Activated naive CD4-positive, alpha-beta T cell treated with anti-CD3 and anti-CD28 coated beads, Interleukin-2, amount 50 U/mL, for 72 hours (primary cell): ENCODE results near the gene SERPINE3. TPM values are rescaled to one million over a fixed set of nuclear protein-coding genes. Genes with fewer than 3 reads are reported as not detected.
A peak's percentile ranks its signal among the peaks of the same experiment; 100 is the strongest.

ENCODE experiments used
- ATAC-seq, 2 donors: fragments of 150-1000 bp; cut with Tn5 transposase; 2 replicates each; pipeline ENCODE4 v1.10.0; 2021; ENCODE audit warnings: mild to moderate bottlenecking in 2 of 2, moderate library complexity in 2 of 2
- DNase-seq, 2 donors: peaks; one replicate each; pipeline ENCODE4 v3.0.0; 2021 to 2022; ENCODE audit warnings: low spot score in 2 of 2
- H3K27ac Mint-ChIP-seq, 2 donors: one replicate each; pipeline ENCODE4 v1.8.0; 2022; ENCODE audit warnings: mild to moderate bottlenecking in 2 of 2, mixed read lengths in 2 of 2
- H3K36me3 Mint-ChIP-seq, 2 donors: one replicate each; pipeline ENCODE4 v1.8.0; 2022; ENCODE audit warnings: mixed read lengths in 2 of 2
- H3K9me3 Mint-ChIP-seq, 2 donors: one replicate each; pipeline ENCODE4 v1.8.0; 2022; ENCODE audit warnings: mixed read lengths in 2 of 2
- total RNA-seq, 2 donors: library from RNA; stranded (reverse); gene quantifications; one replicate each; pipeline ENCODE4 v1.2.3, GENCODE V29; 2022

The SERPINE3 gene
- not detected for total RNA-seq

DNA sequence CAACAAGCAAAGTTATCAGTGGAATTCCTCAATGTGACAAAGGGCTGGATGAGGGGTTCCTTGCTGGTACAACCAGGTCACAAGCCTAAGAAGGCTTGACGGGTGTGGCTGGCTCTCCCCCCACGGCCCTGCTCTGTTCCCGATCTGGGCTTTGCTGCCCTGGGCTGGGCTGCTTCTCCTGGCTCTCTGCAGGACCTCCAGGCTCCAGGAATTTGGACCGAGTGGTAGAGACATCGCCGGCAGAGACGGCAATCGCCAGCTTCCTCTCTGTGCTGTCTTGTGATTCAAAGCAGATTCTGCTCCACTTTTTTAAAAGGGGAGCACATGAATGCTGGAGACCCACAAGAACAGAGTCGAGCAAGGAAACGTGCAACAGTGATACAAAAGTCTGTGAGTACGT, at the start of gene SERPINE3:
SERPINE3 (plus strand) TSS at position 338 of the 400 bp plus-strand sequence. CDS start 1,401 bp downstream, outside the sequence.
- ATAC-seq (no peak), DNase-seq (no peak)
- no peaks in the 10 kb centered on the region for H3K9me3 Mint-ChIP-seq
- no peaks in the 10 kb centered on the region for H3K36me3 Mint-ChIP-seq
- no peak within 1 kb of the TSS for H3K27ac Mint-ChIP-seq

DNA sequence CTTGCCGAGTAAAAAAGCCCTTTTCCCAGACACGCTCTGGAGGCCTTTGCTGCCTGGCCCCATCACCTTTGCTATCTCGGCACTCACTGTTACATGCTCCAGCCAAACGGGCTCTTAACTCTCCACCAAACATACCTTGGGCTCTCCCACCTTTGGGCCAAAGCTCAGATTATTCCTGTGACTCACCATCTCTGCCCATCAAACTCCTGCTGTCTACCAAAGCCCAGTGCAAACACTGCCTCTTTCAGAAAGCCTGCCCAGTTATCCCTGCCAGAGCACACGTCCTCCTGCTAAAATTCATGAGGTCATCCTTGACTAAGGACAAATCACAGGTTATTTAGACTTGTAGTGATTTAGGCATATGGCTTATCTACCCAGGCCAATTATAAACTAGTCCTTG, 48.1 kb upstream of the SERPINE3 start:
- DNase-seq, result no peak
- Mint-ChIP-seq H3K27ac (no peak overlapping the region), H3K36me3 (no peaks in the 10 kb centered on the region), H3K9me3 (no peaks in the 10 kb centered on the region)
- ATAC-seq, result no peak

DNA sequence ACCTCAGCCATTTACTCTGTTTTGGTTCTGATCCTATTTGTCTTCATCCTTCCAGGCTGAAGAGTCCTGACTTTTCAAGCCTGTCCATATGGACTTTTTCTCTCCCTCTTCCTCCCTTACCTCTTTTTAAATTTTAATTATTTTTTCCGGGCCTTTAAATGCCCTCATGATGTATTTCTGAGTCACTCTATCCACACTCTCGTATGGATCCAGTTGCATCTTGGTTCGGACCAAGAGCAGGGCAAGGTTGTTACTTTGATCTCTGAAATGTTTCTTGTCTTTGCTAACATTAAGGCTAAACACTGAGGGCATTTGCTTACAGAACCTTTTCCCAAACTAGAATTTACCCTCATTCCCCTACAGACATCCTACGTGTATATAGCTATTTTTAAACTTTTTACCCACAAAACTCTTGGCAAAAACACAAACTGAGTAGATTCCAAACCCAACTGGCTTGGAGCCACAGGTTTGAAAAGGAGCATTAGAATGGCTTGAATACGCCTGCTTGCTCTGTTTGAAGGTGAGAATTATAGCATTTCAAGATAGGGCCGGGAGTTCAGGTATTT, 47.4 kb upstream of the SERPINE3 start:
- no peak for ATAC-seq
- no peak for DNase-seq
- Mint-ChIP-seq H3K9me3 (no peaks in the 10 kb centered on the region), H3K27ac (no peak overlapping the region), H3K36me3 (no peaks in the 10 kb centered on the region)

DNA sequence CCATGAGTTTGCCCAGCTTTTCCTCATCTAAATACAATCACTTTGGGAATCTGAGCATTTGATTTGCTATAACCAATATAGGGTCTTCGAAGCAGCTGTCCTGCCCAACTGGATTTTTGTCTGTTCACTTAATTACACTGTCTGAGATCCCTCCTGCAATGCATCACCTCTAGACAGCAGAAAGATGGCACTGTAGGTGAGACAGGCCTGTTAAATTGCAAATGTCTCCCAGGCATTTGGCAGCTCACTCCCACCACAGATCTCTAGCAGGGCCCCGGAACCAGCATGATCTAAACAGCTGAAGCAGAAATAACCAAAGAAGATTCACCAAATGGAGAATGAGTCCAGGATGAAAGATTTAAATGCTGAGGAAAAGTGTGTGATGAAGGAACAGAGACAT, 41.9 kb upstream of the SERPINE3 start:
- DNase-seq, result no peak
- no peak for ATAC-seq
- Mint-ChIP-seq H3K27ac (no peak overlapping the region), H3K9me3 (no peaks in the 10 kb centered on the region), H3K36me3 (no peaks in the 10 kb centered on the region)

DNA sequence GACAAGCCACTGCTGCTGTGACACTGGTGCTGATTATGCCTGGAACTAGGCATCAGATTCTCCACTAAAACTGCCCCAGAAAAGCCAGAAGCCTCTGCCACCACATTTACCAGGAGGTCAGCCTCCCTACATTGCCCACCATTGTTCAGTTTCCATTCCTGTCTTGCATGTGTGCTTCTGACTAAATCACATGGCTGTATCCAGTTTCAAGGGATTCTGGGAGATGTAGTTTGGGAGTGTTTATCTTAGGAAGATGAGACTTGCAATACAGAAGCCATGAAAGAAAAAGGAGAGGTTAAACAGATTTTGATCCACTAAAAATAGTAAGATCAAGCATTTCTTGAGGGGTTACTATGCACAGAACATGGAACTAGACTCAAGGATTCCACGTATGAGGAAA, 40.7 kb upstream of the SERPINE3 start:
- DNase-seq (no peak), ATAC-seq (no peak)
- Mint-ChIP-seq H3K27ac (no peak overlapping the region), H3K36me3 (no peaks in the 10 kb centered on the region), H3K9me3 (no peaks in the 10 kb centered on the region)

DNA sequence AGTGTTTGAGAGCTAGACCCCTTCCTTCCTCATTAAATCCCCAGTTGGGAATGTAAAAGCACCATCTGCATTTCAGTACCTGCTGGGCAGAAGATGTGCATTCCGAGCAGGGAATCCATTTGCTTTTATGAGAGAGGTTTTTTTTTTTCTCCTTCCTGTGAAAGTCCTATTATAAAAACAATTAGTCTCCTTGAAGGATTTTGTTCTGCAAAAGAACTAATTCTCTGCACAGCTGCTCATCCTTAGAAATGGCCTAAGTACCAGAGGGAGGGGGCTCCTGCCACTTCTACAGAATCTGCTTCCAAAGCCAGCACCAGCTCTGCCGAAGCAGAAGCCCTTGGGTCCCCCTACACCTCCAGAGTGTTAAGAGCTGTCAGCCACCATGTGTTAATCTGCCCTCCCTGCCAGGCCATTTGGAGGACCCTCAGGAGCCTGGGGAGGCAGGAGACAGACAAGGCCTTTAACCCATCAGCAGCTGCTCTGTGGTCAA, 36.4 kb upstream of the SERPINE3 start:
- no peak overlapping the region for H3K27ac Mint-ChIP-seq
- no peaks in the 10 kb centered on the region for H3K9me3 Mint-ChIP-seq
- DNase-seq (no peak), ATAC-seq (no peak)
- H3K36me3 Mint-ChIP-seq, result no peaks in the 10 kb centered on the region

DNA sequence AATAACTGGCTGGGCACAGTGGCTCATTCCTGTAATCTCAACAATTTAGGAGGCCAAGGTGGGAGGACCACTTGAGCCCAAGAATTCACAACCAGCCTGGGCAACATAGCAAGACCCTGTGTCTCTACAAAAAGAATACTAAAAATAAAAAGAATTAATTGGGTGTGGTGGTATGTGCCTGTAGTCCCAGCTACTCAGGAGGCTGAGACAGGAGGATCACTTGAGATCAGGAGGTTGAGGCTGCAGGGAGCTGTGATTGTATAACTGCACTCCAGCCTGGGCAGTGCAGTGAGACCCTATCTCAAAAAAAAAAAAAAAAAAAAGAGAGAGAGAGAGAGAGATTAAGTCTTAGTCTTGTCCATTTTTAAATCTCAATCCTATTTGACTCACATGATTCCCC, 35.6 kb upstream of the SERPINE3 start:
- DNase-seq (no peak), ATAC-seq (no peak)
- H3K27ac Mint-ChIP-seq, result peak overlapping the region in 1 of 2 donors; percentile 77
- no peaks in the 10 kb centered on the region for H3K36me3 Mint-ChIP-seq
- no peaks in the 10 kb centered on the region for H3K9me3 Mint-ChIP-seq

DNA sequence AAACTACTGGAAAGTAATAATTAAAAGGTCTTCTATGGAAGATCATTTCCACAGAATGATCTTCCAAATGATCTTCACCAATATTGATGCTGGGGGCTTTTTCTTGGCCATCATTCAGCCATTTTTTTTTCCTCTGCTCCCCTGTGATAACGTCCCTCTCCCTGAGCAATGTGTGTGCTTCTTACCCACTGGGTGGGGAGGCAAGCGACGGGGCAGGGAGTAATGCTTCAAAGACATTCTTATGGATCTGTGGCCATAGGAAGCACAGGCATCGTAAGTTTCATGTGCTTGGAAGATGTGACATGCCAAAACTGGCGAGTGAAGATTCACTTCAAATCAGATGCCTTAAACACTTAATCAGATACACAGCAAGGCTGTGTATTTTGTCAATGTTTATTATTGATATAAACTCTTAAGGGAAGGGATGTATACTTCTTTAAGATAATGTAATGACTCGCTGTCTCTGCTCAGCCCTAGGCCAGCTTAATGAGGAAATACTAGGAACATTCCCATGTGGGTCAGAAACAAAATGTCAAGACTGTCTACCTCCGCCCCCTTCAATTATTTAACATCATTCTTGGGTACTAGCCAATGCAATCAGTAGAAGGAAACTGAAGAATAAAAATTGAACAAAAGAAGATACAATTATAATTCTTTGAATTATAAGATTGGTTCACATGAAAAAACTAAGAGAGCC, 34.1 kb upstream of the SERPINE3 start:
- Mint-ChIP-seq H3K27ac (no peak overlapping the region), H3K9me3 (no peaks in the 10 kb centered on the region), H3K36me3 (no peaks in the 10 kb centered on the region)
- ATAC-seq (no peak), DNase-seq (no peak)

DNA sequence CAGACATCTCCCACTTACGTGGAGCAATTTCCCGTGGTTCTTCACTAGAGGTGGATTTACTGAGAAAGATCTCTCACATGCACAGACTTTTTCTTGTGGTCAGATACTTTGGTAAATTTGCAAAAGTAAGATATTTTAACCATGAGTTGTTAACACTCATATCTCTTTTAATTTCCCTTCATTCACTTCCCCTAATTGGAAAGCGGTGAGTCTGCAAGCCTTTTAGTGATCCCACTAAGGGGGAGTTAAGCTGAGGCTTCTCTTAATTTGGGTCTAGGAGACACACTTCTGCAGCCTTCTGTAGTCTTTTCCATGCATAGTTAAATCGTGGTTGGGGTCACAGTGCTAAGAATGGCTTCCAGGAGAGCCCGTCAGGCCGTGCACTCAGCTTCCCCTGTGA, 30.7 kb upstream of the SERPINE3 start:
- ATAC-seq (no peak), DNase-seq (no peak)
- no peak overlapping the region for H3K27ac Mint-ChIP-seq
- H3K9me3 Mint-ChIP-seq, result no peaks in the 10 kb centered on the region
- H3K36me3 Mint-ChIP-seq, result no peaks in the 10 kb centered on the region

DNA sequence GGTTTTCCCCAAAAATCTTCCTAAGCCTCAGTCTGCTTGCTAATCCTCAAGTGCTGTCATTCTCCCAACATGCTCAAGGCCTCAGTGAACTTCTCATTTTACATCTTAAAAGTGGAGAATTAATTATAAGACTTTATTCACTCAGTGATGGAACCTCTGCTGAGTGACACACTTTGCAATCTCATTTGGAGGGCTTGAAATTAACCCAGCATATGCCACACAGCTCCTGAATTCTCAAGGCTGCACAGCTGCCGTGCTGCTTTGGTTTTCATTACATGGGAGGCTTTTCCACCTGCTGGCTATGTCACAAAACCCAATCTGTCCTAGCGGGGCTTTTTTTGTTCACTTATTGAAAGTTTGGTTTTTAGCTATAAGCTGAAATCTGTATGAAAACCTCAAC, 28.3 kb upstream of the SERPINE3 start:
- no peak overlapping the region for H3K27ac Mint-ChIP-seq
- ATAC-seq, result no peak

DNA sequence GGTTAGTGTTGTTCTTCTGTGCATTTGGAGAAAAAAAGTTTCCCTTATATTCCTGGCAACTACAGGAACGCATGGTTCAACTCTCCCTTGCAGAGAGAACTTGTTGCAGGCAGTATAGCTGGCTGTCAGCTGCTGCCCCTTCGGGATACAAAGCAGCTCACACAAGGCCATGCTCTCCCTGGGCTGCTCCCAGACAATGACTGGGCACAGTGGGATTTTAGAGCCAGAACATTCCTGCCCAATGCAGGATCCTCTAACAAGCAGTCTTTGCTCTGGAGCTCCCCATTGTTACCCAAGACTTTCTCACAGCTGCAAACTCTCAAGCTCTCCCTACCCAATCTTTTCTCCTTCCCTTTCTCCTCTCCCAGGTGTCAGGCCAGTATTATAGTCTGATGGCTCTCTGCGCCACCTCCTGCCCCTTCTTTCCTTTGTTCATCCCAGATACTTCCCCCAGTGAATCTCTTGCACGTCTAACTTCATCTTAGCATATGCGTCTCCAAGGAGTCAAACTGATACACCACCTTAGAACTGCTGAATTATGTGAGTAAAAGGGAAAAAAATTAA, 27.5 kb upstream of the SERPINE3 start:
- H3K36me3 Mint-ChIP-seq, result no peaks in the 10 kb centered on the region
- no peaks in the 10 kb centered on the region for H3K9me3 Mint-ChIP-seq
- DNase-seq, result no peak
- no peak for ATAC-seq
- no peak overlapping the region for H3K27ac Mint-ChIP-seq

More for the DNA sequence above, 28.3 kb upstream of the SERPINE3 start:
- H3K36me3 Mint-ChIP-seq, result no peaks in the 10 kb centered on the region
- H3K9me3 Mint-ChIP-seq, result no peaks in the 10 kb centered on the region
- no peak for DNase-seq

DNA sequence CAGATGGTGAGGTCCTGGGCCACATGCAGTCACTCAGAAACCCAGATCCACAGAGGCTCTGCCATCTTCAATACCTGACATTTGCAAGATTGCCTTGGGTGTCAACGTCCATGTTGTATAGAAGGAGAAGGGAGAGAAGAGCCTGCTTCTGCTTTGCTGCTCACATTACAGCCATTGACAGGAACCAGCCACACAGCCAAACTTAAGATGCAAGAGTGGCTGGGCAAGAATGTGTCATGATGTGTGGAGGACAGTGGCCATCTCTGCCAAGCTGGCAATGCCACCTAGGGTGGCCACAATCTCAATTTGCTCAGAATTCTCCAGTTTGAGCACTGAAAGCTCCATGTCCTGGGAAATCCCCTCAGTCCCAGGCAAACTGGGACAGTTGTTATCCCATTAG, 25.9 kb upstream of the SERPINE3 start:
- DNase-seq (no peak), ATAC-seq (no peak)
- H3K9me3 Mint-ChIP-seq, result no peaks in the 10 kb centered on the region

DNA sequence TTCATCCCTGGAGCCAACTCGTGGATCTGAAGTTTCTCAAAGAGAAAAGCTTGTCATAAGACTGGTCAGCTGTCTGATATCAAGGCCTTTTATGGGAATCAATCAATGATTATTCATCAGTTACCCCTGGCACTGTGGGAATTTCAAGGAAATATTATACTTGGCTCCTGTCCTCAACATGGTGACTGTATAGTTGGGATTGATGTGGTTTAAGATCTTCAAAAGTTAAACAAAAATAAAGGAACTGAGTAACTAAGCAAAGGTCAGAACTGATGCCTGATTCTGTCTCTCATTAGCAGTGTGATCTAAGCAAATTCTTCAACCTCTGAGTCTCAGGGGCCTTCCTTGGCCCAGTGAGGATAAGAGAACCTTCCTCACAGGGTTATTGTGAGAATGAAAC, 22.2 kb upstream of the SERPINE3 start:
- no peak overlapping the region for H3K27ac Mint-ChIP-seq

More for the DNA sequence above, 25.9 kb upstream of the SERPINE3 start:
- Mint-ChIP-seq H3K27ac (no peak overlapping the region), H3K36me3 (no peaks in the 10 kb centered on the region)

DNA sequence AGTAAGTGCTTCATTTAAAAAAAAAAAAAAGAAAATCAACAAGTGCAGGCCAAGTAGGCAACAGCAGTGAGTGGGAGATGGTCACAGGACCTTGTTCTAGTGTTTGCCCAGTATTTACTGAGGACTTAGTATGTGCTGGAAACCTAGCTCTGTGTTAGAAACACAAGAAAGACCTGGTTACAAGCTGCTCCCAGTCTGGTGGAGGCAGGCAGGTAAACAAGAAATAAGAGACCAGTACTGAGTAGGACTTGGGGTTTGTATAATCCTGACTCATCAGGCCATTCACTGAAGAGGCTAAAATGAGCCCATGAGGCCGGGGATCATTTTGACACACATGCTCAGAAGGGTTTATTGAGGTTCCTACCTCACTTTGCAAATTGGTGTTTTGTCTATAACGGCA, 21.5 kb upstream of the SERPINE3 start:
- ATAC-seq (no peak), DNase-seq (no peak)
- Mint-ChIP-seq H3K36me3 (no peaks in the 10 kb centered on the region), H3K9me3 (no peaks in the 10 kb centered on the region), H3K27ac (no peak overlapping the region)

More for the DNA sequence above, 22.2 kb upstream of the SERPINE3 start:
- DNase-seq, result no peak
- Mint-ChIP-seq H3K9me3 (no peaks in the 10 kb centered on the region), H3K36me3 (no peaks in the 10 kb centered on the region)
- no peak for ATAC-seq

DNA sequence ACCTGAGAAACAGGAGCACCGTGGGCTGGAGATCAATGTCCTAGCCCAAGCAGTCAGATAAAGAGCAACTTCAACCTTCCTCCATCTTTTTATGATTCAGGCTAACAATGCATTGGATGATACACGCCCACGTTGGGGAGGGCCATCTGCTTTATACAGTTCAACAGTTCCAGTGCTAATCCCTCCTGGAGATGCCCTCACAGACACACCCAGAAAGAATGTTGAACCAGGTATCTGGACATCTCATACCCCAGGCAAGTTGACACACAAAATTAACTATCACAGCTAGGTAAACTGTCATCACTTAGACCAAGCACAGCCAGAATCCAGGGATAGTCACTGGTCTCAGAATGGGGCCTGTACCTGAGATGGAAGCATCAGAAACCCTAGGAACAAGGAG, 20.6 kb upstream of the SERPINE3 start:
- DNase-seq, result no peak
- ATAC-seq, result no peak
- Mint-ChIP-seq H3K36me3 (no peaks in the 10 kb centered on the region), H3K27ac (no peak overlapping the region), H3K9me3 (no peaks in the 10 kb centered on the region)

DNA sequence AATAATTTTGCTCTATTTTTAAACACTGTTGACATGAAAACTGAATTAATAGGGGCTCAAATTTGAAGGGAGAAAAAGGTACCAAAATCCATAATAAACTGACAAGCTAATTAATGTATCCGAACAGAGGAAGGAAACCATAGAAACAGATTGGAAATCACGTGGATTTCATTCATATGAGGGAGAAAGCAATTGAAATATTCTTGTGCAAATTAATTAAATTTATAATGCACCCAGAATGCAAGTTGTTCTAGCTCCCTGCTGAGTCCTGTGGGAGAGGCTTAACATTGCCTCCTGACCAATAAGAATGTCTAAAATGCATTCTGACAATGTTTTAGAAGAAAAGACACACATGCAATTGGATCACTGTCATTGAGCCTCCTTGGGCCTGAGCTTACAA, 17.7 kb upstream of the SERPINE3 start:
- no peak overlapping the region for H3K27ac Mint-ChIP-seq
- ATAC-seq, result no peak
- H3K36me3 Mint-ChIP-seq, result no peaks in the 10 kb centered on the region
- no peaks in the 10 kb centered on the region for H3K9me3 Mint-ChIP-seq
- DNase-seq, result no peak

DNA sequence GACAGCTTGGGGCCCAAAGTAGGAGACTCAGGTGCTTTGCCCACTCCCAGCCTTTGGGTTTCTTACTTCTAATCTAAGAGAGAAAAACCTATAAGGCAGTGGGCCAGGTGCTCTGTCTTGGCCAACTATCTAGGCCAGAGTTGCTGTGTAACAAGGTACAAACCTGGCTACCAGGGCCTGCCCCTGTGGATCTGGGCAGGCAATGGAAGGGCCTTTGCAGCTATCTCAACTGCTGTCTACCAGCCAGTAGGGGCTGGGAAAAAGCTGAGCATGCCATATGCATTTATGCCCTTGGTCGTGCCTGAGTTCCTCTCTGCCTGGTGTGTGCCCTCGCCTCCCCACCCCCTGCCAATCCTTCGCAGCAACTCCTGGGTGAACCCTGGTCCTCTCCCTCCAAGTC, 16.7 kb upstream of the SERPINE3 start:
- no peaks in the 10 kb centered on the region for H3K36me3 Mint-ChIP-seq
- ATAC-seq (no peak), DNase-seq (no peak)
- no peak overlapping the region for H3K27ac Mint-ChIP-seq
- no peaks in the 10 kb centered on the region for H3K9me3 Mint-ChIP-seq
